ENCODE results near the gene POGLUT3.

DNA sequence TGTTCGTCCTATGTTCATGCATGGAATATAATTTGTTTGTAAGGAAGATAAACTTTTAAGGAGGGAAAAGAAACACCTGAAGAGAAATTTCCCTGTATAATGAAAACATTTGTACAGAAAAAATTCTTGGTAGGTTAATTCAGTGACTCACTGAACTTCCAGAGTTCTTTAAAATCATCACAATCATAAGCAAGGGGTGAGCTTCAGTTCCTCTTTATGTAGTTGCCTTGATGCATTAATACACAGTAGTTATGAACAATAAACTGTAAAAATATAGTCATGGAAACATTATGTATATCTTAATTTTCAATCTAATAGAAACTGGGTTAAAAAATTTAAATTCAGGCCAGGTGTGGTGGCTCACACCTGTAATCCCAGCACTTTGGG, 29.7 kb downstream of the POGLUT3 start:
- no peak for TF ChIP-seq ZNF8 (CRISPR knock-in tag; IDR thresholded peaks at IDR 0.05)
- no peak for TF ChIP-seq ZFP30 (CRISPR knock-in tag; IDR thresholded peaks at IDR 0.05)
- no peak for TF ChIP-seq PPARA (CRISPR knock-in tag; IDR thresholded peaks at IDR 0.05; ENCODE audit: borderline replicate concordance)
- TF ChIP-seq OSR1 (CRISPR knock-in tag; IDR thresholded peaks at IDR 0.05) = no peak
- TF ChIP-seq, protein P1, sequence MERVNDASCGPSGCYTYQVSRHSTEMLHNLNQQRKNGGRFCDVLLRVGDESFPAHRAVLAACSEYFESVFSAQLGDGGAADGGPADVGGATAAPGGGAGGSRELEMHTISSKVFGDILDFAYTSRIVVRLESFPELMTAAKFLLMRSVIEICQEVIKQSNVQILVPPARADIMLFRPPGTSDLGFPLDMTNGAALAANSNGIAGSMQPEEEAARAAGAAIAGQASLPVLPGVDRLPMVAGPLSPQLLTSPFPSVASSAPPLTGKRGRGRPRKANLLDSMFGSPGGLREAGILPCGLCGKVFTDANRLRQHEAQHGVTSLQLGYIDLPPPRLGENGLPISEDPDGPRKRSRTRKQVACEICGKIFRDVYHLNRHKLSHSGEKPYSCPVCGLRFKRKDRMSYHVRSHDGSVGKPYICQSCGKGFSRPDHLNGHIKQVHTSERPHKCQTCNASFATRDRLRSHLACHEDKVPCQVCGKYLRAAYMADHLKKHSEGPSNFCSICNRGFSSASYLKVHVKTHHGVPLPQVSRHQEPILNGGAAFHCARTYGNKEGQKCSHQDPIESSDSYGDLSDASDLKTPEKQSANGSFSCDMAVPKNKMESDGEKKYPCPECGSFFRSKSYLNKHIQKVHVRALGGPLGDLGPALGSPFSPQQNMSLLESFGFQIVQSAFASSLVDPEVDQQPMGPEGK (CRISPR knock-in tag; IDR thresholded peaks at IDR 0.05; ENCODE audit: borderline replicate concordance) = no peak
- no peak for TF ChIP-seq CSDC2 (CRISPR knock-in tag; IDR thresholded peaks at IDR 0.05)
- no peak for TF ChIP-seq TOX (CRISPR knock-in tag; IDR thresholded peaks at IDR 0.05; ENCODE audit: borderline replicate concordance)
- no peak for TF ChIP-seq TCF4 (CRISPR knock-in tag; IDR thresholded peaks at IDR 0.05; ENCODE audit: borderline replicate concordance)
